A549 (cell line): ENCODE measurements around the gene SLC6A3.

ENCODE experiments used
- CHD2 ChIP-seq: fragments of 150-350 bp; IDR thresholded peaks from 2 replicates; pipeline ENCODE4 v1.6.1; 2014; ENCODE audit warnings: low read length; ENCODE audit not compliant: partially characterized antibody
- EHMT2 ChIP-seq: fragments of 200-600 bp; sonication (generic); IDR thresholded peaks from 2 replicates; pipeline ENCODE4 v1.6.1; 2016; ENCODE audit warnings: antibody characterized with exemption, low read depth, mild to moderate bottlenecking, moderate library complexity
- ESRRA ChIP-seq: fragments of 150-350 bp; IDR thresholded peaks from 2 replicates; pipeline ENCODE4 v1.6.1; 2014; ENCODE audit warnings: mild to moderate bottlenecking, low read length, borderline replicate concordance
- HDAC2 ChIP-seq: fragments of 200-600 bp; sonication (generic); IDR thresholded peaks from 2 replicates; pipeline ENCODE4 v1.6.1; 2016
- PHF8 ChIP-seq: fragments of 200-600 bp; sonication (generic); IDR thresholded peaks from 2 replicates; pipeline ENCODE4 v1.6.1; 2016; ENCODE audit warnings: low read depth, mild to moderate bottlenecking, antibody characterized with exemption, moderate library complexity, borderline replicate concordance
- POLR2A ChIP-seq: IDR thresholded peaks from 2 replicates; pipeline ENCODE4 v1.6.1; 2012; ENCODE audit warnings: mild to moderate bottlenecking, low read length
- RAD21 ChIP-seq, 2 experiments: fragments of >200 bp in 1 of 2; sonication (Bioruptor Twin) in 1 of 2; formaldehyde crosslinking in 1 of 2; IDR thresholded peaks in 1 of 2; conservative IDR thresholded peaks in 1 of 2; 2 replicates in 1 of 2; 3 replicates in 1 of 2; pipeline ENCODE4 v1.6.1; 2012 to 2018; ENCODE audit warnings: inconsistent platforms in 1 of 2
- RFX5 ChIP-seq: fragments of 450-650 bp; IDR thresholded peaks from 2 replicates; pipeline ENCODE4 v1.7.1; 2014; ENCODE audit warnings: antibody characterized with exemption, mild to moderate bottlenecking, moderate library complexity
- SMC3 ChIP-seq: fragments of >200 bp; sonication (Bioruptor Twin); formaldehyde crosslinking; IDR thresholded peaks from 3 replicates; pipeline ENCODE4 v1.6.1; 2018; ENCODE audit warnings: inconsistent platforms
- TF ChIP-seq, protein P1 (sequence below): fragments of >200 bp; sonication (Bioruptor Twin); formaldehyde crosslinking; IDR thresholded peaks from 3 replicates; pipeline ENCODE4 v1.5.1; 2016
- TF ChIP-seq, protein P2 (sequence below): IDR thresholded peaks from 2 replicates; pipeline ENCODE4 v1.6.1; 2012; ENCODE audit warnings: low read depth, borderline replicate concordance
- TF ChIP-seq, protein P3 (sequence below): fragments of 200-600 bp; sonication (generic); IDR thresholded peaks from 2 replicates; pipeline ENCODE4 v1.6.1; 2016; ENCODE audit warnings: antibody characterized with exemption, mild to moderate bottlenecking, moderate library complexity
- TF ChIP-seq, protein P4 (sequence below): fragments of 450-650 bp; IDR thresholded peaks from 2 replicates; pipeline ENCODE4 v1.6.1; 2014; ENCODE audit warnings: antibody characterized with exemption

DNA sequence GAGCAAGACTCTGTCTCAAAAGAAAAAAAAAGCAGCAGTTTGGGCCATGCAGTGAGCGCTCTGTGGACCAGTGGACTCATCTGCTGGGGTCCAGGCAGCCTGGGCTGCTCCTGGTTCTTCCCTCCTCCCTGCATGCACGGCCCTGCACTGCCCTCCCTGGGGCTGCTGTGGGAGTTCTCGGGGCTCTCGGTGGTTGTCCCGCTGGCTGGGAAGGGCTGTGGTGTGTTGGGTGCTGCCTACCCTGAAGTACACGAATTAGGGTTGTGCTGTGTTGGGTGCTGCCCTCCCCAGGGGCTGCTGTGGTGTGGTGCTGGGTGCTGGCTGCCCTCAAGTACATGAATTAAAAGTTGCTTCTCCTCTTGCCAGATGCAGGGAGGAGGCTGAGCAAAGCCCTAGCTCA lies 82.1 kb downstream of the SLC6A3 start:
- TF ChIP-seq CHD2 (no peak), RFX5 (no peak), SMC3 (no peak), RAD21 (conservative IDR thresholded peaks at IDR 0.05 in 1 of 2, IDR thresholded peaks at IDR 0.05 in 1 of 2) (no peak), ESRRA (no peak), HDAC2 (no peak), EHMT2 (no peak), PHF8 (no peak), POLR2A (no peak)
- TF ChIP-seq, protein P1, sequence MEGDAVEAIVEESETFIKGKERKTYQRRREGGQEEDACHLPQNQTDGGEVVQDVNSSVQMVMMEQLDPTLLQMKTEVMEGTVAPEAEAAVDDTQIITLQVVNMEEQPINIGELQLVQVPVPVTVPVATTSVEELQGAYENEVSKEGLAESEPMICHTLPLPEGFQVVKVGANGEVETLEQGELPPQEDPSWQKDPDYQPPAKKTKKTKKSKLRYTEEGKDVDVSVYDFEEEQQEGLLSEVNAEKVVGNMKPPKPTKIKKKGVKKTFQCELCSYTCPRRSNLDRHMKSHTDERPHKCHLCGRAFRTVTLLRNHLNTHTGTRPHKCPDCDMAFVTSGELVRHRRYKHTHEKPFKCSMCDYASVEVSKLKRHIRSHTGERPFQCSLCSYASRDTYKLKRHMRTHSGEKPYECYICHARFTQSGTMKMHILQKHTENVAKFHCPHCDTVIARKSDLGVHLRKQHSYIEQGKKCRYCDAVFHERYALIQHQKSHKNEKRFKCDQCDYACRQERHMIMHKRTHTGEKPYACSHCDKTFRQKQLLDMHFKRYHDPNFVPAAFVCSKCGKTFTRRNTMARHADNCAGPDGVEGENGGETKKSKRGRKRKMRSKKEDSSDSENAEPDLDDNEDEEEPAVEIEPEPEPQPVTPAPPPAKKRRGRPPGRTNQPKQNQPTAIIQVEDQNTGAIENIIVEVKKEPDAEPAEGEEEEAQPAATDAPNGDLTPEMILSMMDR: no peak
- TF ChIP-seq, protein P2, sequence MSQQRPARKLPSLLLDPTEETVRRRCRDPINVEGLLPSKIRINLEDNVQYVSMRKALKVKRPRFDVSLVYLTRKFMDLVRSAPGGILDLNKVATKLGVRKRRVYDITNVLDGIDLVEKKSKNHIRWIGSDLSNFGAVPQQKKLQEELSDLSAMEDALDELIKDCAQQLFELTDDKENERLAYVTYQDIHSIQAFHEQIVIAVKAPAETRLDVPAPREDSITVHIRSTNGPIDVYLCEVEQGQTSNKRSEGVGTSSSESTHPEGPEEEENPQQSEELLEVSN: no peak
- TF ChIP-seq, protein P3, sequence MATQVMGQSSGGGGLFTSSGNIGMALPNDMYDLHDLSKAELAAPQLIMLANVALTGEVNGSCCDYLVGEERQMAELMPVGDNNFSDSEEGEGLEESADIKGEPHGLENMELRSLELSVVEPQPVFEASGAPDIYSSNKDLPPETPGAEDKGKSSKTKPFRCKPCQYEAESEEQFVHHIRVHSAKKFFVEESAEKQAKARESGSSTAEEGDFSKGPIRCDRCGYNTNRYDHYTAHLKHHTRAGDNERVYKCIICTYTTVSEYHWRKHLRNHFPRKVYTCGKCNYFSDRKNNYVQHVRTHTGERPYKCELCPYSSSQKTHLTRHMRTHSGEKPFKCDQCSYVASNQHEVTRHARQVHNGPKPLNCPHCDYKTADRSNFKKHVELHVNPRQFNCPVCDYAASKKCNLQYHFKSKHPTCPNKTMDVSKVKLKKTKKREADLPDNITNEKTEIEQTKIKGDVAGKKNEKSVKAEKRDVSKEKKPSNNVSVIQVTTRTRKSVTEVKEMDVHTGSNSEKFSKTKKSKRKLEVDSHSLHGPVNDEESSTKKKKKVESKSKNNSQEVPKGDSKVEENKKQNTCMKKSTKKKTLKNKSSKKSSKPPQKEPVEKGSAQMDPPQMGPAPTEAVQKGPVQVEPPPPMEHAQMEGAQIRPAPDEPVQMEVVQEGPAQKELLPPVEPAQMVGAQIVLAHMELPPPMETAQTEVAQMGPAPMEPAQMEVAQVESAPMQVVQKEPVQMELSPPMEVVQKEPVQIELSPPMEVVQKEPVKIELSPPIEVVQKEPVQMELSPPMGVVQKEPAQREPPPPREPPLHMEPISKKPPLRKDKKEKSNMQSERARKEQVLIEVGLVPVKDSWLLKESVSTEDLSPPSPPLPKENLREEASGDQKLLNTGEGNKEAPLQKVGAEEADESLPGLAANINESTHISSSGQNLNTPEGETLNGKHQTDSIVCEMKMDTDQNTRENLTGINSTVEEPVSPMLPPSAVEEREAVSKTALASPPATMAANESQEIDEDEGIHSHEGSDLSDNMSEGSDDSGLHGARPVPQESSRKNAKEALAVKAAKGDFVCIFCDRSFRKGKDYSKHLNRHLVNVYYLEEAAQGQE: no peak
- TF ChIP-seq, protein P4, sequence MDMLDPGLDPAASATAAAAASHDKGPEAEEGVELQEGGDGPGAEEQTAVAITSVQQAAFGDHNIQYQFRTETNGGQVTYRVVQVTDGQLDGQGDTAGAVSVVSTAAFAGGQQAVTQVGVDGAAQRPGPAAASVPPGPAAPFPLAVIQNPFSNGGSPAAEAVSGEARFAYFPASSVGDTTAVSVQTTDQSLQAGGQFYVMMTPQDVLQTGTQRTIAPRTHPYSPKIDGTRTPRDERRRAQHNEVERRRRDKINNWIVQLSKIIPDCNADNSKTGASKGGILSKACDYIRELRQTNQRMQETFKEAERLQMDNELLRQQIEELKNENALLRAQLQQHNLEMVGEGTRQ: no peak
